A673 (cell line): ENCODE data around the gene APOBEC3G. TPM values are rescaled to one million over a fixed set of nuclear protein-coding genes. Genes with fewer than 3 reads are reported as not detected.

Experiments
- total RNA-seq: library from RNA; stranded (reverse); gene quantifications from 2 replicates; pipeline ENCODE4 v1.2.3, GENCODE V29; 2021

APOBEC3G gene
- total RNA-seq, 1 experiment from 2014 or later = 2.5 TPM

Other genes with a start within 250 kb of the APOBEC3G start
- gene NPTXR, start 233.2 kb upstream of the APOBEC3G start, total RNA-seq = 116 and 129 TPM in 2 replicates
- 111 and 119 TPM in 2 replicates for gene CBX6, start 205.1 kb upstream of the APOBEC3G start, total RNA-seq
- gene APOBEC3A, start 119.7 kb upstream of the APOBEC3G start, total RNA-seq = not detected in 2 replicates
- gene APOBEC3B, start 94.9 kb upstream of the APOBEC3G start, total RNA-seq = 6.4 and 9.0 TPM in 2 replicates
- gene APOBEC3C, start 63.0 kb upstream of the APOBEC3G start, total RNA-seq = 12.9 and 13.0 TPM in 2 replicates
- 3.1 and 4.7 TPM in 2 replicates for gene APOBEC3D, start 56.1 kb upstream of the APOBEC3G start, total RNA-seq
- gene APOBEC3F, start 36.4 kb upstream of the APOBEC3G start, total RNA-seq = 4.5 and 6.6 TPM in 2 replicates
- not detected in 2 replicates for gene APOBEC3H, start 20.0 kb downstream of the APOBEC3G start, total RNA-seq
- gene CBX7, start 75.4 kb downstream of the APOBEC3G start, total RNA-seq = 2.8 and 3.8 TPM in 2 replicates
- gene PDGFB, start 167.7 kb downstream of the APOBEC3G start, total RNA-seq = 0.09 and 0.13 TPM in 2 replicates
- 1,117 and 1,141 TPM in 2 replicates for gene RPL3, start 242.3 kb downstream of the APOBEC3G start, total RNA-seq